Stimulated activated CD4-positive, alpha-beta T cell treated with anti-CD3 and anti-CD28 coated beads, Interleukin-15, amount 100 ng/mL, for 1 hour (primary cell): ENCODE results near the gene SYT17.

Experiments
- DNase-seq, 2 donors: peaks; one replicate each; pipeline ENCODE4 v3.0.0-alpha.2; 2020; ENCODE audit warnings: low read depth in 1 of 2, low spot score in 1 of 2

Gene SYT17

GRCh38 chr16:19167710-19168370 is at the start of gene SYT17:
Gene SYT17, plus strand, starts transcription at chr16:19168240. Its CDS starts 407 bp downstream, at chr16:19168647.
- DNase-seq: peak in 1 of 2 donors; percentile 3

- no peak for DNase-seq
These were observed 49.1 kb upstream of the SYT17 start for GRCh38 chr16:19118938-19119431.

GRCh38 chr16:19119564-19119963 is 48.5 kb upstream of the SYT17 start:
- no peak for DNase-seq

GRCh38 chr16:19123535-19124178 is 44.4 kb upstream of the SYT17 start:
- no peak for DNase-seq

GRCh38 chr16:19126300-19126699 is 41.7 kb upstream of the SYT17 start:
- no peak for DNase-seq

GRCh38 chr16:19127205-19127604 is 40.8 kb upstream of the SYT17 start:
- no peak for DNase-seq

GRCh38 chr16:19127674-19128131 is 40.3 kb upstream of the SYT17 start:
- DNase-seq: no peak

- DNase-seq: no peak
These were observed 39.4 kb upstream of the SYT17 start for GRCh38 chr16:19128454-19129200.

- DNase-seq: no peak
These were observed 37.7 kb upstream of the SYT17 start for GRCh38 chr16:19130385-19130784.

- DNase-seq: no peak
These were observed 36.9 kb upstream of the SYT17 start for GRCh38 chr16:19130852-19131824.

- DNase-seq: no peak
These were observed 36.2 kb upstream of the SYT17 start for GRCh38 chr16:19131825-19132218.

- no peak for DNase-seq
These were observed 35.8 kb upstream of the SYT17 start for GRCh38 chr16:19132255-19132654.

GRCh38 chr16:19132898-19133297 is 35.1 kb upstream of the SYT17 start:
- DNase-seq: no peak

- no peak for DNase-seq
These were observed 34.4 kb upstream of the SYT17 start for GRCh38 chr16:19133600-19133999.

- DNase-seq: no peak
These were observed 32.7 kb upstream of the SYT17 start for GRCh38 chr16:19135201-19135842.

- DNase-seq: no peak
These were observed 32.1 kb upstream of the SYT17 start for GRCh38 chr16:19135896-19136438.

- DNase-seq: no peak
These were observed 31.4 kb upstream of the SYT17 start for GRCh38 chr16:19136549-19137196.

GRCh38 chr16:19137201-19138128 is 30.6 kb upstream of the SYT17 start:
- no peak for DNase-seq
